ENCODE data around the gene PTGER3.

DNA sequence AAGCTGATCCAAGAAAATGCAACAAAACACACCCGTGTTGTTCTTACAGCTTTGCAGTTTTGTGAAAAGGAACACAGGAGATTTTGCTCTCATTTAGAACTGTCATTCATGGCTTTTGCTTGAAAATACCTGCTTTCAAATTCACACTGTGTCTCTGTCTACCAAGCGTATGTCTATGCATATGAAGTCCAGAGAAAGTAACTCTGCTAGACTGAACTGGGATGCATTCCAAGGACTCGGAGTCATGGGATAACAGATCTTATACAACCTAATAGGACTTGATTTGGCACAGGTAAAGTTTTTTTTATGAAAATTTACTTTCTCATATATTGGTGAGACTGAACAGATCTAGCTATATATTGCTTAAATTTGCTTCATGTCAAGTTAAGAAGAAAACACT, 102.4 kb downstream of the PTGER3 start:
- TF ChIP-seq, protein P1, sequence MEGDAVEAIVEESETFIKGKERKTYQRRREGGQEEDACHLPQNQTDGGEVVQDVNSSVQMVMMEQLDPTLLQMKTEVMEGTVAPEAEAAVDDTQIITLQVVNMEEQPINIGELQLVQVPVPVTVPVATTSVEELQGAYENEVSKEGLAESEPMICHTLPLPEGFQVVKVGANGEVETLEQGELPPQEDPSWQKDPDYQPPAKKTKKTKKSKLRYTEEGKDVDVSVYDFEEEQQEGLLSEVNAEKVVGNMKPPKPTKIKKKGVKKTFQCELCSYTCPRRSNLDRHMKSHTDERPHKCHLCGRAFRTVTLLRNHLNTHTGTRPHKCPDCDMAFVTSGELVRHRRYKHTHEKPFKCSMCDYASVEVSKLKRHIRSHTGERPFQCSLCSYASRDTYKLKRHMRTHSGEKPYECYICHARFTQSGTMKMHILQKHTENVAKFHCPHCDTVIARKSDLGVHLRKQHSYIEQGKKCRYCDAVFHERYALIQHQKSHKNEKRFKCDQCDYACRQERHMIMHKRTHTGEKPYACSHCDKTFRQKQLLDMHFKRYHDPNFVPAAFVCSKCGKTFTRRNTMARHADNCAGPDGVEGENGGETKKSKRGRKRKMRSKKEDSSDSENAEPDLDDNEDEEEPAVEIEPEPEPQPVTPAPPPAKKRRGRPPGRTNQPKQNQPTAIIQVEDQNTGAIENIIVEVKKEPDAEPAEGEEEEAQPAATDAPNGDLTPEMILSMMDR (IDR thresholded peaks at IDR 0.05), result no peak
- no peak for TF ChIP-seq POLR2A (IDR thresholded peaks at IDR 0.05)
- TF ChIP-seq EP300 (IDR thresholded peaks at IDR 0.05), result no peak

All from ovary (tissue), 3 donors.